Activated CD4-positive, alpha-beta T cell treated with anti-CD3 and anti-CD28 coated beads, Interleukin-2, amount 50 U/mL, for 24 hours (primary cell): Measurements from ENCODE around the gene TNPO2.

Experiments
- DNase-seq, 2 donors: peaks; one replicate each; pipeline ENCODE4 v3.0.0-alpha.2; 2020; ENCODE audit warnings: low read depth in 1 of 2, low spot score in 1 of 2

The TNPO2 gene

GRCh38 chr19:12652219-12652618 is 71.5 kb downstream of the TNPO2 start:
- DNase-seq: no peak

DNA sequence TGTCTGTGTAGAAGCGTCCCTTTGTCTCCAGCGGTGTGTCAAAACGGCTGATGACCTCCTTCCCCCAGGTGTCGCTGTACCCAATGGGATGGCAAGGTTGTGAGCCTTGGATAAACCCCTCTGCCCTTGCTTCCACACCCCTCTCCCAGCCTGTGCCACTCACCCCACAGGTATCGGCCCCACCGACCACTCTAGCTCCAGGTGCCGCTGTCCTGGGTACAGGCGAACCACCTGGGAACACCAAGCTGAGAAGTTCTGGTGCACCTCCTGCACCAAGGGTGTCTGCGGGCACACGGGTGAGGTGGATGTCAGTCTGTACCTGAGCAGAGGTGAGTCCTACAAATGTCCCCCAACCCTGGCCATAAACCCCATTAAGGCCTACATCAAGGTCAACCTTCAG is 73.8 kb downstream of the TNPO2 start:
- no peak for DNase-seq
